ENCODE data around the gene PIBF1. TPM values are rescaled to one million over a fixed set of nuclear protein-coding genes. Genes with fewer than 3 reads are reported as not detected.

Gene PIBF1
- polyA plus RNA-seq, 3 donors = 3.3 to 8.0 (median 4.7) TPM

DNA sequence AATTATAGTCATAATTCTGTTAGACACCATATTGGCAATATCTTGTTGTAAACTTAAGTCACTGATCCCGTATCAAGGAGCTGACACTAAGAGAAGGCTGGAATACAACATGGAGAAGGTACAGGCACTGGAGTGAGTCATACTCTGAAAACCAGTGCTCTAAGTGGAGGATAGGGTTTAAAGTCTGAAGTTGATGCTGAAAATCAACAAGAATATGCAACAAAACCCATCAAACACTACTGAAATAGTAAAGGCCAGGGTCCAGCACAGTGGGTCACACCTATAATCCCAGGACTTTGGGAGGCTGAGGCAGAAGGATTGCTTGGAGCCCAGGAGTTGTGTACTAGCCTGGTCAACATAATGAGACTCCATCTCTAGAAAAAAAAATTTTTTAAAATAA, 203.7 kb downstream of the PIBF1 start:
- no peak overlapping the region for H3K27ac Mint-ChIP-seq
- H3K27me3 Mint-ChIP-seq (ENCODE audit: low read depth in 3 of 3) = no peaks in the 10 kb centered on the region
- Histone ChIP-seq H4K20me1 (ENCODE audit: insufficient read depth, low read length) (no peaks in the 10 kb centered on the region), H3K4me1 (ENCODE audit: control insufficient read depth in 1 of 2, insufficient read depth in 2 of 2, low read length in 2 of 2) (no peaks in the 10 kb centered on the region), H3K9me3 (replicated peaks in 1 of 2; ENCODE audit: control insufficient read depth in 1 of 2, insufficient read depth in 1 of 2, low read length in 2 of 2) (no peaks in the 10 kb centered on the region), H2AFZ (ENCODE audit: insufficient read depth, low read depth, low read length, poor library complexity, severe bottlenecking) (no peak overlapping the region), H3K27me3 (ENCODE audit: control insufficient read depth in 2 of 2, insufficient read depth in 2 of 2, low read length in 2 of 2) (no peaks in the 10 kb centered on the region), H3K4me3 (replicated peaks in 1 of 3; ENCODE audit: low read depth in 2 of 3, low read length in 3 of 3) (no peak overlapping the region), H3K79me2 (ENCODE audit: insufficient read depth, low read length) (no peaks in the 10 kb centered on the region), H3K27ac (ENCODE audit: low read depth in 1 of 2, low read length in 2 of 2) (no peak overlapping the region), H3K4me2 (replicated peaks; ENCODE audit: extremely low read depth, low read length, poor library complexity, severe bottlenecking) (no peak overlapping the region), H3K9ac (ENCODE audit: insufficient read depth, low read length, poor library complexity, severe bottlenecking) (no peak overlapping the region), H3K36me3 (replicated peaks in 1 of 2; ENCODE audit: control insufficient read depth in 1 of 2, insufficient read depth in 2 of 2, low read length in 2 of 2) (no peaks in the 10 kb centered on the region)
- WGBS (ENCODE audit: insufficient coverage) = no CpG with 5 or more reads among the region's 1 CpG
- peaks cover 2 to 9% of the 10 kb centered on the region in 2 donors for H3K36me3 Mint-ChIP-seq
- no peaks in the 10 kb centered on the region for H3K4me1 Mint-ChIP-seq
- DNase-seq = no peak
- intact Hi-C loops (cut with micrococcal nuclease) = no loop called here
- H3K4me3 Mint-ChIP-seq = no peak overlapping the region
- TF ChIP-seq, protein P1, sequence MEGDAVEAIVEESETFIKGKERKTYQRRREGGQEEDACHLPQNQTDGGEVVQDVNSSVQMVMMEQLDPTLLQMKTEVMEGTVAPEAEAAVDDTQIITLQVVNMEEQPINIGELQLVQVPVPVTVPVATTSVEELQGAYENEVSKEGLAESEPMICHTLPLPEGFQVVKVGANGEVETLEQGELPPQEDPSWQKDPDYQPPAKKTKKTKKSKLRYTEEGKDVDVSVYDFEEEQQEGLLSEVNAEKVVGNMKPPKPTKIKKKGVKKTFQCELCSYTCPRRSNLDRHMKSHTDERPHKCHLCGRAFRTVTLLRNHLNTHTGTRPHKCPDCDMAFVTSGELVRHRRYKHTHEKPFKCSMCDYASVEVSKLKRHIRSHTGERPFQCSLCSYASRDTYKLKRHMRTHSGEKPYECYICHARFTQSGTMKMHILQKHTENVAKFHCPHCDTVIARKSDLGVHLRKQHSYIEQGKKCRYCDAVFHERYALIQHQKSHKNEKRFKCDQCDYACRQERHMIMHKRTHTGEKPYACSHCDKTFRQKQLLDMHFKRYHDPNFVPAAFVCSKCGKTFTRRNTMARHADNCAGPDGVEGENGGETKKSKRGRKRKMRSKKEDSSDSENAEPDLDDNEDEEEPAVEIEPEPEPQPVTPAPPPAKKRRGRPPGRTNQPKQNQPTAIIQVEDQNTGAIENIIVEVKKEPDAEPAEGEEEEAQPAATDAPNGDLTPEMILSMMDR (IDR thresholded peaks at IDR 0.05) = no peak
- no peaks in the 10 kb centered on the region for H3K9me3 Mint-ChIP-seq

DNA sequence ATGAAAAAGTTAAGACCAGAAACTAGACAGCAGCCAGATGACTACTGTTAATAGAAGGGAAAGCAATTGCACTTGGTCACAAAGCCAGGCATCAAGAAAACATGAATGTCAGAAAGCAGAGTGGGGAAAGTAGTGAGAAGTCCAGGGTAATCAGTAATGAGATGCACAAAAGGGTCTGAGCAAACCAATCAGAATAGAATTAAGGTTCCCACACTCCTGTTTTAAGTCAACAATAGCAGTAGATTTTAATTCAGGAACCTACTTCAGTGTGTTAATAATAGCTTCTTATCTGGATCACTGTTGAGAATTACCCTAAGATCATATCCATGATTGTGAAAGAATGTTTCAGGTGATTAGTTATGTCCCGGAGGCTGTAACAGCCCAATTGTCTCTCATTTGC, 204.3 kb downstream of the PIBF1 start:
- Histone ChIP-seq H3K4me1 (ENCODE audit: control insufficient read depth in 1 of 2, insufficient read depth in 2 of 2, low read length in 2 of 2) (no peaks in the 10 kb centered on the region), H3K9me3 (replicated peaks in 1 of 2; ENCODE audit: control insufficient read depth in 1 of 2, insufficient read depth in 1 of 2, low read length in 2 of 2) (no peaks in the 10 kb centered on the region), H3K79me2 (ENCODE audit: insufficient read depth, low read length) (no peaks in the 10 kb centered on the region), H3K36me3 (replicated peaks in 1 of 2; ENCODE audit: control insufficient read depth in 1 of 2, insufficient read depth in 2 of 2, low read length in 2 of 2) (no peaks in the 10 kb centered on the region), H2AFZ (ENCODE audit: insufficient read depth, low read depth, low read length, poor library complexity, severe bottlenecking) (no peak overlapping the region), H3K27ac (ENCODE audit: low read depth in 1 of 2, low read length in 2 of 2) (no peak overlapping the region), H3K4me3 (replicated peaks in 1 of 3; ENCODE audit: low read depth in 2 of 3, low read length in 3 of 3) (no peak overlapping the region), H3K4me2 (replicated peaks; ENCODE audit: extremely low read depth, low read length, poor library complexity, severe bottlenecking) (no peak overlapping the region), H3K9ac (ENCODE audit: insufficient read depth, low read length, poor library complexity, severe bottlenecking) (no peak overlapping the region), H4K20me1 (ENCODE audit: insufficient read depth, low read length) (no peaks in the 10 kb centered on the region), H3K27me3 (ENCODE audit: control insufficient read depth in 2 of 2, insufficient read depth in 2 of 2, low read length in 2 of 2) (no peaks in the 10 kb centered on the region)
- Mint-ChIP-seq H3K27me3 (ENCODE audit: low read depth in 3 of 3) (no peaks in the 10 kb centered on the region), H3K4me3 (no peak overlapping the region), H3K4me1 (no peaks in the 10 kb centered on the region), H3K9me3 (no peaks in the 10 kb centered on the region), H3K36me3 (peaks cover 2 to 9% of the 10 kb centered on the region in 2 donors), H3K27ac (no peak overlapping the region)
- intact Hi-C loops (cut with micrococcal nuclease) = no loop called here
- TF ChIP-seq, protein P1 (IDR thresholded peaks at IDR 0.05) = no peak
- WGBS (ENCODE audit: insufficient coverage) = no CpG with 5 or more reads among the region's 1 CpG
- no peak for DNase-seq

Data from CD14-positive monocyte (primary cell).